SU-DHL-6 (cell line): ENCODE data around the gene TXNDC2.

Source experiments
- H2AFZ ChIP-seq: fragments of 200-600 bp; sonication (generic); 2 replicates; pipeline ENCODE4 v1.6.1; 2014; ENCODE audit warnings: low read depth, mild to moderate bottlenecking, moderate library complexity, mixed read lengths, antibody characterized with exemption, low read length; ENCODE audit not compliant: severe bottlenecking
- H3F3A ChIP-seq: fragments of 200-600 bp; shearing (Covaris generic); 2 replicates; pipeline ENCODE4 v1.6.0; 2016; ENCODE audit warnings: antibody characterized with exemption, mild to moderate bottlenecking; ENCODE audit not compliant: insufficient read depth
- H3K27ac ChIP-seq: fragments of 200-600 bp; sonication (generic); 2 replicates; pipeline ENCODE4 v1.5.1; 2016; ENCODE audit warnings: low read depth, mild to moderate bottlenecking, low read length, moderate library complexity, mixed read lengths
- H3K27me3 ChIP-seq: fragments of 200-600 bp; sonication (generic), shearing (Covaris generic); 2 replicates; pipeline ENCODE4 v1.6.0; 2014; ENCODE audit warnings: mild to moderate bottlenecking, low read length
- H3K36me3 ChIP-seq: fragments of 200-600 bp; sonication (generic); 2 replicates; pipeline ENCODE4 v1.6.1; 2014; ENCODE audit warnings: mild to moderate bottlenecking, low read length, mixed read lengths
- H3K4me2 ChIP-seq: fragments of 300-600, 200-600 bp; shearing (Covaris generic), sonication (generic); 2 replicates; pipeline ENCODE4 v1.6.0; 2014; ENCODE audit warnings: low read length, low read depth, mild to moderate bottlenecking; ENCODE audit not compliant: poor library complexity, severe bottlenecking
- H3K4me3 ChIP-seq: fragments of 200-600 bp; sonication (generic); 2 replicates; pipeline ENCODE4 v1.5.1; 2014; ENCODE audit warnings: antibody characterized with exemption, low read length, mild to moderate bottlenecking, mixed read lengths; ENCODE audit not compliant: insufficient read depth, poor library complexity, severe bottlenecking
- H3K79me2 ChIP-seq: fragments of 200-600 bp; sonication (generic); 2 replicates; pipeline ENCODE4 v1.6.1; 2014; ENCODE audit warnings: mild to moderate bottlenecking, low read length, moderate library complexity; ENCODE audit not compliant: insufficient read depth
- H3K9ac ChIP-seq: fragments of 200-600 bp; sonication (generic); 2 replicates; pipeline ENCODE4 v1.7.0; 2014; ENCODE audit warnings: mild to moderate bottlenecking, low read length
- H3K9me2 ChIP-seq: fragments of 200-600 bp; sonication (generic); replicated peaks from 2 replicates; pipeline ENCODE4 v1.6.1; 2014; ENCODE audit warnings: low read length; ENCODE audit not compliant: insufficient read depth
- H3K9me3 ChIP-seq: fragments of 200-600 bp; sonication (generic); 2 replicates; pipeline ENCODE4 v1.6.1; 2014; ENCODE audit warnings: low read length, mixed read lengths; ENCODE audit not compliant: insufficient read depth
- H4K20me1 ChIP-seq: fragments of 200-600 bp; sonication (generic); 2 replicates; pipeline ENCODE4 v1.6.1; 2014; ENCODE audit warnings: low read depth, mild to moderate bottlenecking, antibody characterized with exemption, low read length, moderate library complexity, mixed read lengths
- CTCF ChIP-seq: fragments of 200-600 bp; sonication (generic); IDR thresholded peaks from one replicate; pipeline ENCODE4 v1.5.1; 2017; ENCODE audit warnings: antibody characterized with exemption, mild to moderate bottlenecking, low read length, moderate library complexity; ENCODE audit not compliant: insufficient read depth, poor library complexity, severe bottlenecking
- EZH2phosphoT487 ChIP-seq: fragments of 200-600 bp; sonication (generic), shearing (Covaris generic); conservative IDR thresholded peaks from 2 replicates; pipeline ENCODE4 v1.6.1; 2018; ENCODE audit warnings: mild to moderate bottlenecking, antibody characterized with exemption, low read length, moderate library complexity, mixed read lengths

The TXNDC2 gene

DNA sequence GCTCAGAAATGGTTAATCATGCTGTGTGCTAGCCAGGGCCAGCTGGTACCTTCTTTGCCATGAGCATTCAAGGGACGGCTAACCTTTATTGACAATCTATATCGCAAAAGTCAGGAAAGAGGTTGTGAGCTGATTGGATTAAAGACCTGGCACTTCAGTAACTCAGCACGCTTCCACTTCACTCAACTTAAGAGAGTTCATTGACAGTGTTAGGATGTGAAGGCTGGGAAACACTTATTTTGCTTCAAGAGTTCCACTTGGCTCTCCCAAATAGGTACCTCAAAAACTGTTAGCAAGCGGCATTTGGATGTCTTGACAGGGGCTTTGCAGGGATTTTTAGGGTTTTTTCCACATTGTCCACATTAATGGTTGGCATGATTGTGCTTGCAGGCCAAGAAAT, 25.1 kb upstream of the TXNDC2 start:
- Histone ChIP-seq H2AFZ (no peak overlapping the region), H3K79me2 (no peaks in the 10 kb centered on the region), H3K9ac (no peak overlapping the region), H3K27me3 (no peaks in the 10 kb centered on the region), H3K9me2 (no peaks in the 10 kb centered on the region), H3K9me3 (no peaks in the 10 kb centered on the region), H3K4me3 (no peak overlapping the region), H3K27ac (no peak overlapping the region), H3K4me2 (no peak overlapping the region), H3K36me3 (no peaks in the 10 kb centered on the region), H4K20me1 (no peaks in the 10 kb centered on the region), H3F3A (no peaks in the 10 kb centered on the region)
- no peak for TF ChIP-seq CTCF
- TF ChIP-seq EZH2phosphoT487: no peak

GRCh38 chr18:9861157-9861556, 24.6 kb upstream of the TXNDC2 start:
- no peaks in the 10 kb centered on the region for H3K27me3 ChIP-seq
- H3K36me3 ChIP-seq: no peaks in the 10 kb centered on the region
- no peaks in the 10 kb centered on the region for H3K9me2 ChIP-seq
- no peaks in the 10 kb centered on the region for H3F3A ChIP-seq
- H3K4me3 ChIP-seq: no peak overlapping the region
- H2AFZ ChIP-seq: no peak overlapping the region
- H4K20me1 ChIP-seq: no peaks in the 10 kb centered on the region
- no peak overlapping the region for H3K9ac ChIP-seq
- H3K4me2 ChIP-seq: no peak overlapping the region
- no peaks in the 10 kb centered on the region for H3K9me3 ChIP-seq
- no peaks in the 10 kb centered on the region for H3K79me2 ChIP-seq
- TF ChIP-seq EZH2phosphoT487 (no peak), CTCF (no peak)
- no peak overlapping the region for H3K27ac ChIP-seq

- no peak overlapping the region for H3K9ac ChIP-seq
Observed at GRCh38 chr18:9861933-9862332, 23.8 kb upstream of the TXNDC2 start.

More at GRCh38 chr18:9861933-9862332, 23.8 kb upstream of the TXNDC2 start:
- Histone ChIP-seq H3K36me3 (no peaks in the 10 kb centered on the region), H3K27me3 (no peaks in the 10 kb centered on the region), H2AFZ (no peak overlapping the region), H3K9me2 (no peaks in the 10 kb centered on the region), H3K4me2 (no peak overlapping the region), H3K79me2 (no peaks in the 10 kb centered on the region), H4K20me1 (no peaks in the 10 kb centered on the region), H3F3A (no peaks in the 10 kb centered on the region), H3K4me3 (no peak overlapping the region), H3K9me3 (no peaks in the 10 kb centered on the region), H3K27ac (no peak overlapping the region)
- no peak for TF ChIP-seq EZH2phosphoT487
- no peak for TF ChIP-seq CTCF
